HepG2 (cell line): Measurements from ENCODE around the gene SLC6A6. TPM values are rescaled to one million over a fixed set of nuclear protein-coding genes. Genes with fewer than 3 reads are reported as not detected.
A peak's percentile ranks its signal among the peaks of the same experiment; 100 is the strongest.

Experiments used
- ATAC-seq: fragments of 200-7000 bp; cut with Tn5 transposase; 3 replicates; pipeline ENCODE4 v1.9.1; 2020; ENCODE audit warnings: mild to moderate bottlenecking, moderate library complexity
- BruUV-seq: library from RNA; stranded (reverse); fragments of 400-500 nt; replicated peaks from 2 replicates; lab custom pipeline; 2021; lab: Mats Ljungman, UMichigan
- CTCF ChIA-PET: fragments of 300-600 bp; formaldehyde crosslinking; extraction: SDS; loops from one replicate; lab custom pipeline; 2021; ENCODE audit warnings: low total read pairs, inconsistent platforms, low intra/inter-chr PET ratio; lab: Yijun Ruan, JAX
- POLR2A ChIA-PET: fragments of 350-600 bp; sonication (Branson Sonifier 250); formaldehyde crosslinking; loops from one replicate; lab custom pipeline; 2020; ENCODE audit warnings: antibody characterized with exemption, inconsistent platforms; lab: Yijun Ruan, JAX
- DNase-seq: peaks from one replicate; pipeline ENCODE4 v3.0.0-alpha.2; 2015; ENCODE audit warnings: low spot score
- FAIRE-seq: peaks from 3 replicates; lab custom pipeline; 2011; peaks lifted over from hg19 to GRCh38; lab: Jason Lieb, UNC
- H2AFZ ChIP-seq: one replicate; pipeline ENCODE4 v1.6.1; 2011; ENCODE audit warnings: low read length, inconsistent platforms
- H3K27ac ChIP-seq: fragments of 300-600 bp; 3 replicates; pipeline ENCODE4 v1.8.0; 2011; ENCODE audit warnings: mixed run types, mild to moderate bottlenecking, mixed read lengths, low read length, inconsistent platforms; ENCODE audit not compliant: insufficient read depth; ENCODE audit errors: extremely low read length
- H3K27me3 ChIP-seq, 2 experiments: fragments of 200-600 bp in 1 of 2; 2 replicates in 1 of 2; 3 replicates in 1 of 2; pipeline versions ENCODE4 v1.6.0 to v1.8.0; 2011; ENCODE audit warnings: low read length in 2 of 2, mild to moderate bottlenecking in 2 of 2, moderate library complexity in 2 of 2, inconsistent platforms in 1 of 2; ENCODE audit not compliant: insufficient read depth in 2 of 2, control insufficient read depth in 1 of 2
- H3K36me3 ChIP-seq, 2 experiments: fragments of 200-600 bp in 1 of 2; replicated peaks in 1 of 2; 2 replicates in 1 of 2; 3 replicates in 1 of 2; pipeline versions ENCODE4 v1.5.1 to v1.8.0; 2011; ENCODE audit warnings: low read length in 2 of 2, inconsistent platforms in 1 of 2; ENCODE audit not compliant: insufficient read depth in 2 of 2, control insufficient read depth in 1 of 2
- H3K4me1 ChIP-seq: 2 replicates; pipeline ENCODE4 v1.5.1; 2012; ENCODE audit warnings: low read length, inconsistent platforms; ENCODE audit not compliant: insufficient read depth
- H3K4me2 ChIP-seq: 2 replicates; pipeline ENCODE4 v1.6.0; 2011; ENCODE audit warnings: low read depth, low read length, inconsistent platforms
- H3K4me3 ChIP-seq, 3 experiments: fragments of 200-600 bp in 1 of 3; sonication (generic), shearing (Covaris generic) in 1 of 3; replicated peaks in 1 of 3; 2 replicates each; pipeline ENCODE4 v1.5.1; 2011 to 2016; ENCODE audit warnings: low read length in 3 of 3, inconsistent platforms in 2 of 3, low read depth in 2 of 3, mild to moderate bottlenecking in 2 of 3, control low read depth in 1 of 3, mixed read lengths in 1 of 3; ENCODE audit not compliant: insufficient read depth in 1 of 3
- H3K79me2 ChIP-seq: one replicate; pipeline ENCODE4 v1.6.1; 2011; ENCODE audit warnings: low read length, inconsistent platforms; ENCODE audit not compliant: insufficient read depth
- H3K9ac ChIP-seq: 2 replicates; pipeline ENCODE4 v1.6.0; 2011; ENCODE audit warnings: mild to moderate bottlenecking, low read depth, low read length, inconsistent platforms; ENCODE audit not compliant: insufficient read depth
- H3K9me3 ChIP-seq: 2 replicates; pipeline ENCODE4 v1.5.1; 2012; ENCODE audit warnings: mild to moderate bottlenecking, low read length
- H4K20me1 ChIP-seq: 2 replicates; pipeline ENCODE4 v1.6.0; 2011; ENCODE audit warnings: inconsistent platforms, mild to moderate bottlenecking, low read length, moderate library complexity; ENCODE audit not compliant: insufficient read depth
- AKNA ChIP-seq: sonication (generic); formaldehyde crosslinking; IDR thresholded peaks from 2 replicates; pipeline ENCODE4 v1.4.0; 2020; ENCODE audit warnings: missing genetic modification reagents, borderline replicate concordance
- ZMYM3 ChIP-seq: sonication (generic); formaldehyde crosslinking; IDR thresholded peaks from 2 replicates; pipeline ENCODE4 v1.5.1; 2020; ENCODE audit warnings: mild to moderate bottlenecking, missing genetic modification reagents
- ZNF629 ChIP-seq: sonication (generic); formaldehyde crosslinking; conservative IDR thresholded peaks from 2 replicates; pipeline ENCODE4 v1.5.0; 2020; ENCODE audit warnings: missing genetic modification reagents
- WGBS: methylation state at CpG from one replicate; pipeline ENCODE4 v1.1.6; 2017; ENCODE audit warnings: low lambda C conversion rate; 5-methylcytosine and 5-hydroxymethylcytosine counted together
- in situ Hi-C: cut with HindIII; loops from 2 replicates; pipeline ENCODE4 v1.10.0; 2017; ENCODE audit warnings: low pct_unique_long_range_greater_than_20kb; ENCODE audit not compliant: extremely low pct_ligation_motif_present
- intact Hi-C: fragments of 100-400 bp; cut with micrococcal nuclease; formaldehyde crosslinking; loops from one replicate; pipeline ENCODE4 v1.10.0; 2022; ENCODE audit not compliant: unreplicated experiment
- polyA plus RNA-seq, 8 experiments: library from polyadenylated mRNA; depleted of rRNA in 3 of 8; stranded (reverse) in 7 of 8; unstranded in 1 of 8; fragments of >200 nt; fragmentation: Illumina TruSeq in 4 of 8; extraction: Trizol in 4 of 8; gene quantifications; 2 replicates each; pipeline versions ENCODE4 v1.2.1 to v1.2.3, GENCODE V29; 2011 to 2016; ENCODE audit warnings: low read depth in 4 of 8, missing spikeins in 1 of 8, mixed read lengths in 1 of 8; ENCODE audit not compliant: insufficient read depth in 1 of 8
- total RNA-seq, 5 experiments: library from RNA; depleted of rRNA; stranded (reverse); fragments of >200 nt; fragmentation: Illumina TruSeq; extraction: Trizol; gene quantifications; 2 replicates each; pipeline ENCODE4 v1.2.3, GENCODE V29; 2016; ENCODE audit warnings: low read depth in 1 of 5

The SLC6A6 gene
- total and polyA plus RNA-seq, 2 of the 13 experiments (the other 11 are each of a cell fraction or from before 2014, with no cell fraction given): 14.1 to 20.7 TPM

GRCh38 chr3:14457481-14457880, 55.1 kb downstream of the SLC6A6 start:
- Histone ChIP-seq H3K9me3 (no peaks in the 10 kb centered on the region), H3K9ac (no peak overlapping the region), H3K27me3 (no peaks in the 10 kb centered on the region), H3K4me3 (no peak overlapping the region), H3K27ac (no peak overlapping the region), H3K4me1 (peaks cover 2% of the 10 kb centered on the region; the same call in 1 of the 2 replicates), H3K36me3 (peaks cover 8 to 25% of the 10 kb centered on the region in 2 experiments; a peak in 4 of 5 replicates), H3K4me2 (no peak overlapping the region), H4K20me1 (no peaks in the 10 kb centered on the region), H2AFZ (no peak overlapping the region), H3K79me2 (no peaks in the 10 kb centered on the region)
- WGBS: 98% methylated on average over 5 of the region's 5 CpGs
- BruUV-seq: no TSS peak
- ChIA-PET CTCF (no interaction called here), POLR2A (no interaction called here)
- TF ChIP-seq ZMYM3 (CRISPR knock-in tag) (0 out of 2 replicates have a peak, but pooled peaks have one; percentile 19), ZNF629 (CRISPR knock-in tag) (peak; percentile 93), AKNA (CRISPR knock-in tag) (no peak)
- FAIRE-seq (no peak), ATAC-seq (no peak), DNase-seq (no peak)
- intact Hi-C loops (no loop called here), in situ Hi-C loops (no loop called here)
